ENCODE measurements around the gene CA7.

The CA7 gene

DNA sequence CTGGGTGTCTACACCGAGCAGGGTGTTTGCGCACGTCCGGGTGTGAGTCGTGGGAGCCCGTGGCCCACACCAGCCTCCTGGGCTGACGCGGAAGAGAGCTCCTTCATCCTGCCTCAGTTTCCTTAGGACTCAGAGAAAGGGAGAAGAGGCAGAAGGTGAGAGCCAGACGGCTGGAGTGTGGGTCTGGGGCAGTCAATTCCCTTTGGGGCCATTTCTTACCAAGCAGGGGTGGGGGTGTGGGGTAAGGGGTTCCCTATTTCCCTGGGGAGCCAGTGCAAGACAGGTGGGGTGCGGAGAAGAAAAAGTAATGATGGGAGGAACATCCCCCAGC, 831 bp downstream of the CA7 start:
- DNase-seq (ENCODE audit: low read depth) = no peak
- TF ChIP-seq, protein P1, sequence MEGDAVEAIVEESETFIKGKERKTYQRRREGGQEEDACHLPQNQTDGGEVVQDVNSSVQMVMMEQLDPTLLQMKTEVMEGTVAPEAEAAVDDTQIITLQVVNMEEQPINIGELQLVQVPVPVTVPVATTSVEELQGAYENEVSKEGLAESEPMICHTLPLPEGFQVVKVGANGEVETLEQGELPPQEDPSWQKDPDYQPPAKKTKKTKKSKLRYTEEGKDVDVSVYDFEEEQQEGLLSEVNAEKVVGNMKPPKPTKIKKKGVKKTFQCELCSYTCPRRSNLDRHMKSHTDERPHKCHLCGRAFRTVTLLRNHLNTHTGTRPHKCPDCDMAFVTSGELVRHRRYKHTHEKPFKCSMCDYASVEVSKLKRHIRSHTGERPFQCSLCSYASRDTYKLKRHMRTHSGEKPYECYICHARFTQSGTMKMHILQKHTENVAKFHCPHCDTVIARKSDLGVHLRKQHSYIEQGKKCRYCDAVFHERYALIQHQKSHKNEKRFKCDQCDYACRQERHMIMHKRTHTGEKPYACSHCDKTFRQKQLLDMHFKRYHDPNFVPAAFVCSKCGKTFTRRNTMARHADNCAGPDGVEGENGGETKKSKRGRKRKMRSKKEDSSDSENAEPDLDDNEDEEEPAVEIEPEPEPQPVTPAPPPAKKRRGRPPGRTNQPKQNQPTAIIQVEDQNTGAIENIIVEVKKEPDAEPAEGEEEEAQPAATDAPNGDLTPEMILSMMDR (conservative IDR thresholded peaks at IDR 0.05; ENCODE audit: low read depth, low read length) = no peak
- H3K4me3 ChIP-seq (ENCODE audit: low read length) = peak overlapping the region; percentile 28

DNA sequence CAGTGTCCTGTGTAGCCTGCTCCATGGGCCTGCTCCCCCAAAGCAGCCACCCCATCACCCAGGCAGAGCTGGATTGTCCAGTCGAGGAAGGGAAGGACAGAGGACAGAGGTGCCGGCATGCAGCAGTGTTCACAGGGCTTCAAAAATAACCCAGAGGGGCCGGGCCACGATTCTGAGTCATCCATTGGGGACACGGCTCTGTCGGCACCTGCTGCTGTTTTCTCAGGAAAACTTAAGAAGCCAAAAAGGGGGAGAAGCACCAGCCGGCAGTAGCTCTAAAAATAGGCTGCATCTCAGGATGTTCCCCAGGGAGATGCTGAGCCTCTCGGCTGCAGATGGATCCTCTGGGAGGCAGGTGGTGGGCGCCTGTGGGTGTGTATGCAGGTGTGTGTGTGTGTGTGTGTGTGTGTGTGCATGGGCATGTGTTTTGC, 1.6 kb downstream of the CA7 start:
- H3K4me3 ChIP-seq (ENCODE audit: low read length) = no peak overlapping the region
- DNase-seq (ENCODE audit: low read depth) = no peak
- TF ChIP-seq, protein P1 (conservative IDR thresholded peaks at IDR 0.05; ENCODE audit: low read depth, low read length) = no peak

DNA sequence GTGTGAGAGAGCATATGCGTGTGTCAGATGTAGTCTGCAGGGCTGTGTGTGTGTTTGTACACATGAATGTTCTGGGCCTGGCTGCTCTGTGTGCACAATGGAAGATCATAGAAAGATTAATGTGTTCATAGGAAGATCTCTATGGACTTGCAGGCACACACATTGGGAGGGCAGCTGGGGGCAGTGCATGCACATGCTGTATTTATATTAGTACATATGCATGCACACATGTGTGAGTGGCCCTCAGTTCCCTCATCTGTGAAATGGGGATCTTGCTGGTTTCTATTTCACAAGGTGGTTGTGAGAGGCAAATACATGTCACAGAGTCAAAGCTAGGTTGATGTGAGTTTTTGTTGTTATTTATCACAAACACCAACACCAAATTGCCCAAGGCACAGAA, 2.1 kb downstream of the CA7 start:
- H3K4me3 ChIP-seq (ENCODE audit: low read length) = no peak overlapping the region
- TF ChIP-seq, protein P1 (conservative IDR thresholded peaks at IDR 0.05; ENCODE audit: low read depth, low read length) = no peak
- no peak for DNase-seq (ENCODE audit: low read depth)

DNA sequence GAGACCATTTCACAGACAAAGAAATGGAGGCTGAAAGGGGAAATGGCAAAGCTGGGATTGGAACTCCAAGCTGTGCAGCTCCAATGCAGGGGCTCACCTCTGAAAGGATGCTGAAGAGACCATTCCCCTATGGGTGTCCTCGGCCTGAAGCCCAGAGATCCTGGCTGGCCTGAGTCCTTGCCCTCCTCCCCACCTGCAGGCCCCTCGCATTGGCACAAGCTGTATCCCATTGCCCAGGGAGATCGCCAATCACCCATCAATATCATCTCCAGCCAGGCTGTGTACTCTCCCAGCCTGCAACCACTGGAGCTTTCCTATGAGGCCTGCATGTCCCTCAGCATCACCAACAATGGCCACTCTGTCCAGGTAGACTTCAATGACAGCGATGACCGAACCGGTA, 2.6 kb downstream of the CA7 start:
- DNase-seq (ENCODE audit: low read depth) = no peak
- H3K4me3 ChIP-seq (ENCODE audit: low read length) = no peak overlapping the region
- TF ChIP-seq, protein P1 (conservative IDR thresholded peaks at IDR 0.05; ENCODE audit: low read depth, low read length) = no peak

DNA sequence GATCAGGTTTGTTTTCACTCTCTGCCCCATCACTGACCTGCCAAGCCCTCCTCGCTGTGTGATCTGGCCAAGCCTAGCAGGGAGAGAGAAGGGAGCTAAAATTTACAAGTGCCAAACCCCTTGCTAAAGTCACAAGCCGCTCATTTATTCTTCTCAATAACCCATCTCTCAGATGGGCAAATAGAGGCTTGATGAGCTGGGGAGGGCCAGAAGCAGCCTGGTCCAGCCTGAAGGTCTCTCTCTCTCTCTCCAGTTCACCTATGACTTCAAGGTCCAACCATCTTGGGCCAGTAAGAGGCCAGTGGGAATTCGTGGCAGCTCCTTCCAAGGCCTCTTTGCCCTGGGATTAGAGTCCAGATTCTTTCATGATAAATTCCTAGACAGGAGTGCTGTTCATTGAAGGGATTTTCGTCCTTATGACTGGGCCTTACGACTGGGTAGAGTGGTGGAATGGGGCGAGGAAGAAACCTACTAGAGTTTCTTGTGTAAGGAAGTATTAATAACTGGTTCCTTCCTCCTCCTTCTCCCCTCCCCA, 3.4 kb downstream of the CA7 start:
- TF ChIP-seq, protein P1 (conservative IDR thresholded peaks at IDR 0.05; ENCODE audit: low read depth, low read length) = no peak
- H3K4me3 ChIP-seq (ENCODE audit: low read length) = no peak overlapping the region
- DNase-seq (ENCODE audit: low read depth) = no peak

DNA sequence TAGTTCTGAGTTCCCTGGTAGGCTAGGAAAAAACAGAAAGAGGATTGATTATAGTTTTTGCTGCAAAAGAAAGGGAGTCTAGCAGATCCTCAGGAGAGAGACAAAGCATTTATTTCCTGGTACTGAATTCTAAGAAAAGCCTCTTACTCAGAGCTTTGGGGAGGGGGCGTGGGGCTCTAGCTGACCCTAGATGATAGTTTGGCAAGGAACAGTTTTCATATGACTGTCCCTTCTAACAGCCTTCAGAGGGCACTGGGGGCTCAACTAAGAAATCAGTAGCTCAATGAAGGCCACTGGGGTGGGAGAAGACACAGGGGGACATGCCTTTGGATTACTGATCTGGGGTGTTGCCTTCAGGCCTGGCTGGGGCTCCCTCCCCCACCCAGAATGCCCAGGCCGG, 4.0 kb downstream of the CA7 start:
- TF ChIP-seq, protein P1 (conservative IDR thresholded peaks at IDR 0.05; ENCODE audit: low read depth, low read length) = no peak
- no peak overlapping the region for H3K4me3 ChIP-seq (ENCODE audit: low read length)
- DNase-seq (ENCODE audit: low read depth) = no peak

DNA sequence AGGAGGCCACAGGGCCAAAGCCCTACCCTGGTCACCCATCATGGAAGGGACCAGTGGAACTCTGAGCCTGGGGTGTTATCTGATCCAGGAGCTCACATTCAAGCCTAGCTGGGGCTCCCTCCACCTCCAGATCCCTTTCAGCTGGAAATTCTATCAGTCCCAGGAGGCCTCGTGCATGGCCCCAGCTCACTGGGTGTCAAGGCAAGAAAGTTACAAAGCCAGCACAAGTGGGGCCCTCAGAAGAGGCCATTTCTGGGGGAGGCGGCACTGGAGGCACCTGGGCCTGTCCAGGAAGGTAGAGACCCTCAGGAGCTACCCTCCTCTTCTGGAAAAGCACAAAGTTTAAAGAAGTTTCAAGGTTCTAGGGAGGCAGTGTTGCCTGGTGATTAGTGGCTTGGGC, 4.8 kb downstream of the CA7 start:
- H3K4me3 ChIP-seq (ENCODE audit: low read length) = no peak overlapping the region
- TF ChIP-seq, protein P1 (conservative IDR thresholded peaks at IDR 0.05; ENCODE audit: low read depth, low read length) = no peak
- DNase-seq (ENCODE audit: low read depth) = no peak

Measured in retinal pigment epithelial cell (primary cell).